PFSK-1 (cell line): ENCODE results near the gene ANKRD10.

ENCODE experiments used
- FOXP2 ChIP-seq: optimal IDR thresholded peaks from 2 replicates; pipeline ENCODE3; 2011; ENCODE audit warnings: borderline replicate concordance, control low read depth, inconsistent platforms; ENCODE audit not compliant: insufficient read depth; ENCODE audit errors: extremely low read length, extremely low read depth
- POLR2AphosphoS5 ChIP-seq: IDR thresholded peaks from 2 replicates; pipeline ENCODE4 v1.6.1; 2012; ENCODE audit warnings: low read depth, mild to moderate bottlenecking, control low read depth, low read length, moderate library complexity
- SIN3A ChIP-seq: IDR thresholded peaks from 2 replicates; pipeline ENCODE4 v1.6.1; 2012; ENCODE audit warnings: mild to moderate bottlenecking, low read length, moderate library complexity, borderline replicate concordance; ENCODE audit not compliant: insufficient read depth
- TAF1 ChIP-seq: IDR thresholded peaks from 2 replicates; pipeline ENCODE4 v1.6.1; 2012; ENCODE audit warnings: low read length, control low read depth, borderline replicate concordance; ENCODE audit not compliant: insufficient read depth
- TF ChIP-seq, protein P1 (sequence below), 2 experiments: IDR thresholded peaks; 2 replicates each; pipeline versions ENCODE4 v1.6.1 to v1.8.0; 2011 to 2012; ENCODE audit warnings: low read depth in 2 of 2, low read length in 2 of 2, control low read depth in 1 of 2, inconsistent platforms in 1 of 2, mild to moderate bottlenecking in 1 of 2, moderate library complexity in 1 of 2; ENCODE audit not compliant: insufficient read depth in 1 of 2

The ANKRD10 gene

DNA sequence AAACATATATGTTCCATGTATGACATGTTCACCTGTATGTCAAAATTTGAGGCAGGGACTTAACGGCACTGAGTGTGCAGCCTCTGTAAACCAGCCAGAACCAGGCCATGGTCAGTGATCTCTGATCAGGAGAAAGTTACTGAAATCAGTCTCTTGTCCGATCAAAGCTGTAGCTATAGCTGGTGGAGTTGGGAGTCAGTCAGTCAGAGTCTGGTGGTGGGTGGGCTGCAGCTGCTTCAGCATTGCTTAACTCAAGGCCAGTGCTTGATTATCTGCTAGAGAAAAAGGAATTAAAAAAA is 78.3 kb downstream of the ANKRD10 start:
- TF ChIP-seq, protein P1, sequence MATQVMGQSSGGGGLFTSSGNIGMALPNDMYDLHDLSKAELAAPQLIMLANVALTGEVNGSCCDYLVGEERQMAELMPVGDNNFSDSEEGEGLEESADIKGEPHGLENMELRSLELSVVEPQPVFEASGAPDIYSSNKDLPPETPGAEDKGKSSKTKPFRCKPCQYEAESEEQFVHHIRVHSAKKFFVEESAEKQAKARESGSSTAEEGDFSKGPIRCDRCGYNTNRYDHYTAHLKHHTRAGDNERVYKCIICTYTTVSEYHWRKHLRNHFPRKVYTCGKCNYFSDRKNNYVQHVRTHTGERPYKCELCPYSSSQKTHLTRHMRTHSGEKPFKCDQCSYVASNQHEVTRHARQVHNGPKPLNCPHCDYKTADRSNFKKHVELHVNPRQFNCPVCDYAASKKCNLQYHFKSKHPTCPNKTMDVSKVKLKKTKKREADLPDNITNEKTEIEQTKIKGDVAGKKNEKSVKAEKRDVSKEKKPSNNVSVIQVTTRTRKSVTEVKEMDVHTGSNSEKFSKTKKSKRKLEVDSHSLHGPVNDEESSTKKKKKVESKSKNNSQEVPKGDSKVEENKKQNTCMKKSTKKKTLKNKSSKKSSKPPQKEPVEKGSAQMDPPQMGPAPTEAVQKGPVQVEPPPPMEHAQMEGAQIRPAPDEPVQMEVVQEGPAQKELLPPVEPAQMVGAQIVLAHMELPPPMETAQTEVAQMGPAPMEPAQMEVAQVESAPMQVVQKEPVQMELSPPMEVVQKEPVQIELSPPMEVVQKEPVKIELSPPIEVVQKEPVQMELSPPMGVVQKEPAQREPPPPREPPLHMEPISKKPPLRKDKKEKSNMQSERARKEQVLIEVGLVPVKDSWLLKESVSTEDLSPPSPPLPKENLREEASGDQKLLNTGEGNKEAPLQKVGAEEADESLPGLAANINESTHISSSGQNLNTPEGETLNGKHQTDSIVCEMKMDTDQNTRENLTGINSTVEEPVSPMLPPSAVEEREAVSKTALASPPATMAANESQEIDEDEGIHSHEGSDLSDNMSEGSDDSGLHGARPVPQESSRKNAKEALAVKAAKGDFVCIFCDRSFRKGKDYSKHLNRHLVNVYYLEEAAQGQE (IDR thresholded peaks at IDR 0.05; ENCODE audit: insufficient read depth in 1 of 2, low read depth in 2 of 2, low read length in 2 of 2) = no peak
- no peak for TF ChIP-seq FOXP2
- no peak for TF ChIP-seq POLR2AphosphoS5
- no peak for TF ChIP-seq TAF1
- no peak for TF ChIP-seq SIN3A

DNA sequence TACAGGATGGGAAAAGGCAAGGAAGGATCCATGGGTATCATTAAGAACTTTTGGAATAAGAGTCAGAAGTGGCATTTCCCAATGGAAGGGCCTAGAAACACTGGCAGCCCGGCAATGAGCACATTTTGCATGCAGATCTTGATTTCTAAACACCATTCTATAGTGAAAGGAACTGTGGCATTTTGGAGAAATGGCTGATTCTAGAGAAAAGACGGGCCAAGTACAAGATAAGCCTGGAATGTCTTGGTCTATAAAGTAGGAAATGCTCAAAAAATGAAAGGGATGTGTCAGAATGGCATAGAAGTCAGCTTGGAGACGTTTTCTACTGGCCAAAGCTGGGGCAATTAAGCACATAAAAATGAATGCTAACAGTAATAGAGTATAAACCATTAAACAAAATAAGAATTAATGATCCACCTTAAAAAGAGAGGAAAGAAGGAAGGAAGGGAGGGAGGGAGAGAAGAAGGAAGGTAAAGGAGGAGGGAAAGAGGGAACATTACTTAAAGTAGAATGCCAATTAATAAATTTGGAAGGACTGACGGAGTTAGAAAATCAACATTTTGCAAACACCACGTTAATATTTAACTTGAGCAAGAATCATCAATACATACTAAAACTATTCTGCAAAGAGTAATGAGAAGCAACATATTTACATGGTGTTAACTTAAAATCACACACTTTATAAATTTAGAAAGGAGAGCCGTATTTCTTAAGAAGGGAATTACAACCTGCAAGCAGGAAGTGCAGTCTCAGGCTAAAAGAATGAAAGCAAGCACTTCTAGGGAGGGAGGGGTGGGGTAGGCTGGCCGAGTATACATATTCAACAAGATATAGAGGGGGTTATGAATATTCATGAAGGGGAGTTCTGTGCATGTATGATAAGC is 78.9 kb downstream of the ANKRD10 start:
- TF ChIP-seq SIN3A = no peak
- no peak for TF ChIP-seq TAF1
- no peak for TF ChIP-seq FOXP2
- no peak for TF ChIP-seq POLR2AphosphoS5
- TF ChIP-seq, protein P1 (IDR thresholded peaks at IDR 0.05; ENCODE audit: insufficient read depth in 1 of 2, low read depth in 2 of 2, low read length in 2 of 2) = no peak

DNA sequence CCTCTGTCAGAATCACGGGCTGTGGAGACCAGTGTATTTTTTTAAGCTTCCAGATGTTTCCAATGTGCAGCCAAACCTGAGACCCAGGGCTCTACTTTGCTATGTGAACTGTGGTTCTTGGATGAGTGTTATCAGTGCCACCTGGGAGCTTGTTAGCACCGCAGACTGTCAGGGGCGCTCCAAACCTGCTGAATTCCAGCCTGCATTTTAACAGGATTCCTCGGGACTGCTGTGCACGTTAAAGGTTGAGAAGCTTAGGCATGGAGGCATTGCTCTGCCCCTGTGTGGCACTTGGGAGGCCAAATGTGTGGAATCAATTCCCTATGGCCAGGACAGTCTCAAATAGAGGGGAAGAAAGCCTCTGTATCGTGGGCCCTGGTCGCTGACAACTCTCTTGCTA is 80.3 kb downstream of the ANKRD10 start:
- TF ChIP-seq TAF1 (no peak), POLR2AphosphoS5 (no peak), SIN3A (no peak), FOXP2 (no peak)
- TF ChIP-seq, protein P1 (IDR thresholded peaks at IDR 0.05; ENCODE audit: insufficient read depth in 1 of 2, low read depth in 2 of 2, low read length in 2 of 2) = no peak

DNA sequence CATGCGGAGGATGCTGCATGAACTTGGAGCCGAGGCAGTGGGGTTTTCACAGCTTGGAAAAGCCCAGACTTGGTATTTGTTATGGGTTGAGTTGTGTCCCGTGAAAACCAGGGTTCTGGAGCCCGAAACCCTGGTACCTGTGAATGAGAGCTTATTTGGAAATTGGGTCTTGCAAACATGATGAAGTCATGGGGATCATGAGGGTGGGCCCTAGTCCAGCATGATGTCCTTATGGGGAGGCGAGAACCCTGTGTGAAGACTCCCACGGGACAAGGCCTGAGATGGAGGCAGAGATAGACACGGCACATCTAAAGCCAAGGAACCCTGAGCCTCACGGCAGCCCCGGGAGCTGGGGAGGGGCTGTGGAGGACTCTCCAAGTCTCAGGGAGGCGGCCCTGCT is 82.3 kb downstream of the ANKRD10 start:
- no peak for TF ChIP-seq SIN3A
- TF ChIP-seq FOXP2 = no peak
- no peak for TF ChIP-seq TAF1
- TF ChIP-seq, protein P1 (IDR thresholded peaks at IDR 0.05; ENCODE audit: insufficient read depth in 1 of 2, low read depth in 2 of 2, low read length in 2 of 2) = no peak
- no peak for TF ChIP-seq POLR2AphosphoS5

DNA sequence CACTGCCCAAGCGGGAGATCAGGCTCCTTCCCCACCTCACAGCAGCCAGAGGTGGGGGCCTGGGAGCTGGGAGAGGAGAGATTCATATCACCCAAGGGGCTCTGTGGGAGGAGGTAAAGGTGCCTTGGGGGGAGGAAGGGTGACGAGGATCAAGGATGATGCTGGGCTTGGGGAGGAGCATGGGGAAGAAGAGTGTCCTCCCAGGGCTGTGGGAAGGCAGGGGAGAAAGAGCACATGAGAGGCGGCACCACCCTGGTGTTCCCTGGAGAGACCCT is 82.7 kb downstream of the ANKRD10 start:
- TF ChIP-seq SIN3A = no peak
- no peak for TF ChIP-seq TAF1
- no peak for TF ChIP-seq FOXP2
- TF ChIP-seq, protein P1 (IDR thresholded peaks at IDR 0.05; ENCODE audit: insufficient read depth in 1 of 2, low read depth in 2 of 2, low read length in 2 of 2) = no peak
- TF ChIP-seq POLR2AphosphoS5 = no peak
